Stomach (tissue), 9 donors: Measurements from ENCODE around the gene SMPDL3A. TPM values are rescaled to one million over a fixed set of nuclear protein-coding genes. Genes with fewer than 3 reads are reported as not detected.
A peak's percentile ranks its signal among the peaks of the same experiment; 100 is the strongest.

Experiments
- DNase-seq, 2 donors: peaks; one replicate each; pipeline versions ENCODE4 v3.0.0 to v3.0.0-alpha.2; 2013 to 2019
- H3K27ac ChIP-seq, 5 donors: fragments of 200-600 bp in 4 of 5; sonication (generic) in 4 of 5; one replicate each; pipeline ENCODE4 v1.5.1; 2013 to 2019; ENCODE audit warnings: mild to moderate bottlenecking in 1 of 5, moderate library complexity in 1 of 5
- H3K27me3 ChIP-seq, 3 donors: fragments of 200-600 bp; sonication (generic); one replicate each; pipeline ENCODE4 v1.5.1; 2017 to 2019; ENCODE audit warnings: mixed run types in 1 of 3
- H3K36me3 ChIP-seq, 4 donors: fragments of 200-600 bp; sonication (generic); 1 replicate in 3 of 4; 2 replicates in 1 of 4; pipeline ENCODE4 v1.5.1; 2016 to 2019
- H3K4me1 ChIP-seq, 4 donors: fragments of 200-600 bp; sonication (generic); one replicate each; pipeline ENCODE4 v1.5.1; 2016 to 2019
- H3K4me3 ChIP-seq, 4 donors: fragments of 200-600 bp; sonication (generic) in 3 of 4; one replicate each; pipeline ENCODE4 v1.5.1; 2016 to 2019; ENCODE audit warnings: mild to moderate bottlenecking in 1 of 4
- H3K9me3 ChIP-seq, 4 donors: fragments of 200-600 bp; sonication (generic); one replicate each; pipeline ENCODE4 v1.5.1; 2016 to 2019
- EP300 ChIP-seq: sonication (generic); formaldehyde crosslinking; IDR thresholded peaks from one replicate; pipeline ENCODE4 v1.6.1; 2017; ENCODE audit warnings: antibody characterized with exemption
- POLR2A ChIP-seq, 4 donors: fragments of 450-650 bp; IDR thresholded peaks; one replicate each; pipeline ENCODE4 v1.6.1; 2016; ENCODE audit warnings: antibody characterized with exemption in 4 of 4, control low read depth in 2 of 4, mild to moderate bottlenecking in 1 of 4, moderate library complexity in 1 of 4
- POLR2AphosphoS5 ChIP-seq, 3 donors: sonication (generic); formaldehyde crosslinking; IDR thresholded peaks; one replicate each; pipeline ENCODE4 v1.6.1; 2016; ENCODE audit warnings: antibody characterized with exemption in 3 of 3
- WGBS, 5 donors: extraction: QIAGEN DNeasy Blood & Tissue Kit in 3 of 5; methylation state at CpG; one replicate each; pipeline versions ENCODE4 v1.1.5 to v1.1.7; 2013 to 2018; 5-methylcytosine and 5-hydroxymethylcytosine counted together
- intact Hi-C: fragments of 100-400 bp; cut with DNase I; formaldehyde crosslinking; loops from one replicate; pipeline ENCODE4 v1.15.1; 2023; ENCODE audit warnings: low total_unique reads
- polyA plus RNA-seq, 3 donors: library from polyadenylated mRNA; stranded (reverse); fragments of 200-250 nt; gene quantifications; one replicate each; pipeline ENCODE4 v1.2.3, GENCODE V29; 2013
- total RNA-seq, 5 donors: library from RNA; depleted of rRNA; stranded (reverse); fragments of >200 nt; gene quantifications; one replicate each; pipeline versions ENCODE4 v1.1.0 to v1.2.3, GENCODE V29; 2014 to 2016
- TF ChIP-seq, protein P1 (sequence below), 7 experiments: fragments of 450-650 bp in 4 of 7; fragments of 200-600 bp in 3 of 7; sonication (generic) in 3 of 7; IDR thresholded peaks; one replicate each; pipeline ENCODE4 v1.5.1; 2016 to 2019; ENCODE audit warnings: antibody characterized with exemption in 7 of 7, control low read depth in 2 of 7, mild to moderate bottlenecking in 1 of 7
- donor health status: healthy with polysubstance abuse.
- donor health status: Bipolar disorder and iron deficiency.
- donor health status: healthy.

The SMPDL3A gene
- total and polyA plus RNA-seq, 8 donors = 4.5 to 34.2 (median 16.7) TPM

DNA sequence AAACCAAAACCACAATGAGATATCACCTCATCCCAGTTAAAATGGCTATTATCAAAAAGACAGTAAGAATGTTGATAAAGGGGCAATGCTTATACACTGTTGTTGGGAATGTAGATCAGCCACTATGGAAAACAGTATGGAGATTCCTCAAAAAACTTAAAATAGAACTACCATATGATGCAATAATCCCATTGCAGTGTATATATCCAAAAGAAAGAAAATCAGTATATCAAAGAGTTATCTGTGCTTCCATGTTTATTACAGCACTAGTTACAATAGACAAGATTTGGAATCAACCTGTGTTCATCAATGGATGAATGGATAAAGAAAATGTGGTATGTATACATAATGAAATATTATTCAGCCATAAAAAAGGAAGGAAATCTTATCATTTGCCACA is 13.1 kb upstream of the SMPDL3A start:
- no peak for DNase-seq
- H3K4me1 ChIP-seq = peaks cover 0 to 7% (median 0%) of the 10 kb centered on the region in 4 donors
- intact Hi-C loops = no loop called here
- H3K27me3 ChIP-seq = peaks cover 0 to 10% (median 0%) of the 10 kb centered on the region in 3 donors
- TF ChIP-seq POLR2AphosphoS5 (IDR thresholded peaks at IDR 0.05) (no peak), POLR2A (IDR thresholded peaks at IDR 0.05) (no peak), EP300 (no peak)
- TF ChIP-seq, protein P1, sequence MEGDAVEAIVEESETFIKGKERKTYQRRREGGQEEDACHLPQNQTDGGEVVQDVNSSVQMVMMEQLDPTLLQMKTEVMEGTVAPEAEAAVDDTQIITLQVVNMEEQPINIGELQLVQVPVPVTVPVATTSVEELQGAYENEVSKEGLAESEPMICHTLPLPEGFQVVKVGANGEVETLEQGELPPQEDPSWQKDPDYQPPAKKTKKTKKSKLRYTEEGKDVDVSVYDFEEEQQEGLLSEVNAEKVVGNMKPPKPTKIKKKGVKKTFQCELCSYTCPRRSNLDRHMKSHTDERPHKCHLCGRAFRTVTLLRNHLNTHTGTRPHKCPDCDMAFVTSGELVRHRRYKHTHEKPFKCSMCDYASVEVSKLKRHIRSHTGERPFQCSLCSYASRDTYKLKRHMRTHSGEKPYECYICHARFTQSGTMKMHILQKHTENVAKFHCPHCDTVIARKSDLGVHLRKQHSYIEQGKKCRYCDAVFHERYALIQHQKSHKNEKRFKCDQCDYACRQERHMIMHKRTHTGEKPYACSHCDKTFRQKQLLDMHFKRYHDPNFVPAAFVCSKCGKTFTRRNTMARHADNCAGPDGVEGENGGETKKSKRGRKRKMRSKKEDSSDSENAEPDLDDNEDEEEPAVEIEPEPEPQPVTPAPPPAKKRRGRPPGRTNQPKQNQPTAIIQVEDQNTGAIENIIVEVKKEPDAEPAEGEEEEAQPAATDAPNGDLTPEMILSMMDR (IDR thresholded peaks at IDR 0.05) = no peak
- H3K36me3 ChIP-seq = no peaks in the 10 kb centered on the region
- H3K9me3 ChIP-seq = no peaks in the 10 kb centered on the region
- no peak overlapping the region for H3K27ac ChIP-seq
- no peak overlapping the region for H3K4me3 ChIP-seq

DNA sequence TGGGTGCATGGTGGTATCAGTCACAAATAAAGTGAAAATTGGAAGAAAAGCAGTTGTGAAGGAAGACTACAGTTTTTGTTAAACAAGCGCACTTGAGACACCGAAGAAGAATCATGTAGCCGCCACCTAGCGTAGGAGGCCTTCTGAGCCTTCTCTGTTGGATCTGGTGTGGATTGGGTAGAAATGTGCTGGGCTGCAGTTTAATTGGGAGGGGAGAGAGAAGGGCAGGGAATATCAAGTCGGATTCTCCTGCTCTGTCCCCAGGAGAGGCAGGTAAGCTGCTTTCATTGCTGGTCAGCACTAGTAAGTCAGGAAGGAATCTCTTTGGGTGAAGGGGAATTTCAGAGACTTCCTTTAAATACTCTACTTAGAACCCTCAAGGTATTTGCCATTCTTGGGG is 10.8 kb upstream of the SMPDL3A start:
- Histone ChIP-seq H3K9me3 (no peaks in the 10 kb centered on the region), H3K27ac (no peak overlapping the region), H3K27me3 (peaks cover 0 to 10% (median 0%) of the 10 kb centered on the region in 3 donors), H3K36me3 (no peaks in the 10 kb centered on the region), H3K4me3 (no peak overlapping the region), H3K4me1 (no peaks in the 10 kb centered on the region)
- WGBS, 5 donors = 90 to 95% (median 93%) methylated on average over 5 of the region's 5 CpGs
- TF ChIP-seq EP300 (no peak), POLR2A (IDR thresholded peaks at IDR 0.05) (no peak), POLR2AphosphoS5 (IDR thresholded peaks at IDR 0.05) (no peak)
- TF ChIP-seq, protein P1 (IDR thresholded peaks at IDR 0.05) = no peak
- DNase-seq = no peak
- intact Hi-C loops = no loop called here

DNA sequence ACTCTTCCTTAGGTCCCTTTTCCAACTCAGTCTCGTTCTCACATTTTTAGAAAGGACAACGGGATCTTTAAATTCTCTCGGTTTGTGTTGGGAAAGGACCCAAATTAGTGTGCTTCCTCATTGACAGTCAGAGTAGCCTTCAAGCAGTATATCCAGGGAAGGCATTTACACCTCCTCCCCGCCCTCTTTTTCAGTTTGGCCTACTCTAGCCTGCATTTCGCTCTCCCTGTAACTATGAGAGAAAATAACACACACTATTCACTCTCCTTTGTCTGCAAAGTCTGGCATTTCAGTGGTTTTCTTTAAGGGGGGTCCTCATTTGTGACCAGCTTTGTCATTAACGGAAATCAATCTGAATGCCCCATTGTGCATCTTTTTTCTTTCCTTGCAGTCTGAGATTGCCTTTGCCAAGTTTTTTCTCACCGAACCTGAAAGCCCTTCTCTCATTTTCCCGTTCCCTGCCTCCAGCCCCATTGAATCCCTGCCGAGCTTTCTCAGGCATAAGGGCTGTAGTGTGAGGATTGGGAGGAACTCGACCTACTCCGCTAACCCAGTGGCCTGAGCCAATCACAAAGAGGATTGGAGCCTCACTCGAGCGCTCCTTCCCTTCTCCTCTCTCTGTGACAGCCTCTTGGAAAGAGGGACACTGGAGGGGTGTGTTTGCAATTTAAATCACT is 9.9 kb upstream of the SMPDL3A start:
- H3K27ac ChIP-seq = no peak overlapping the region
- H3K36me3 ChIP-seq = no peaks in the 10 kb centered on the region
- 64 to 69% (median 67%) methylated on average over 13 of the region's 13 CpGs for WGBS, 5 donors
- no peak overlapping the region for H3K4me3 ChIP-seq
- H3K9me3 ChIP-seq = no peaks in the 10 kb centered on the region
- no peak for TF ChIP-seq POLR2AphosphoS5 (IDR thresholded peaks at IDR 0.05)
- TF ChIP-seq, protein P1 (IDR thresholded peaks at IDR 0.05) = no peak
- no peak for TF ChIP-seq POLR2A (IDR thresholded peaks at IDR 0.05)
- no peak for TF ChIP-seq EP300
- no peaks in the 10 kb centered on the region for H3K4me1 ChIP-seq
- intact Hi-C loops = no loop called here
- DNase-seq = peak in 1 of 2 donors; percentile 20
- peaks cover 0 to 10% (median 0%) of the 10 kb centered on the region in 3 donors for H3K27me3 ChIP-seq

DNA sequence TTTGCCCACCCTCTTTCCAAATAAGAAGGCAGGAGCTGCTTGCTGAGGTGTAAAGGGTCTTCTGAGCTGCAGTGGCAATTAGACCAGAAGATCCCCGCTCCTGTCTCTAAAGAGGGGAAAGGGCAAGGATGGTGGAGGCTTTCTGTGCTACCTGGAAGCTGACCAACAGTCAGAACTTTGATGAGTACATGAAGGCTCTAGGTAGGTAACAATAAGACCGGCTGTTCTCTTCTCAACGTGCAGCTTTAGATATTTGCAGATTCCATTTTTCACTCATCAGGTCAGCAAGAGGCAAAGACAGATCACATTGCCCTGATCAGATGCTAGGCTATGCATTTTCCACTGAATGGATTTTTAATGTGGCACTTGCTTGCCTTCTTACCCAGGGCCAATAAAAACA is 9.4 kb upstream of the SMPDL3A start, which contains the start of gene FABP7:
FABP7 (plus strand) TSS at position 50 of the 400 bp plus-strand sequence; CDS start at position 129, 79 bp downstream.
- intact Hi-C loops = no loop called here
- H3K4me3 ChIP-seq = no peak within 1 kb of the TSS
- WGBS, 5 donors = 63 to 74% (median 74%) methylated on average over 3 of the region's 3 CpGs

More for the DNA sequence above, 9.4 kb upstream of the SMPDL3A start, which contains the start of gene FABP7:
- Histone ChIP-seq H3K27ac (no peak within 1 kb of the TSS), H3K27me3 (peaks cover 0 to 10% (median 0%) of the 10 kb centered on the region in 3 donors), H3K9me3 (no peaks in the 10 kb centered on the region), H3K36me3 (no peaks in the 10 kb centered on the region), H3K4me1 (no peaks in the 10 kb centered on the region)
- TF ChIP-seq POLR2A (IDR thresholded peaks at IDR 0.05) (no peak), POLR2AphosphoS5 (IDR thresholded peaks at IDR 0.05) (no peak), EP300 (no peak)
- TF ChIP-seq, protein P1 (IDR thresholded peaks at IDR 0.05) = no peak
- DNase-seq = no peak
